ENCODE measurements around the gene NAT14. TPM values are rescaled to one million over a fixed set of nuclear protein-coding genes. Genes with fewer than 3 reads are reported as not detected.

Gene NAT14
- total RNA-seq, 2 experiments from 2014 or later: 28.3 to 29.1 TPM

- Histone ChIP-seq H3K27ac (ENCODE audit: low read depth, low read length, poor library complexity, severe bottlenecking) (no peak overlapping the region), H3K9me3 (ENCODE audit: low read length) (0 out of 2 replicates have a peak, but pooled peaks cover 5% of the 10 kb centered on the region), H3K4me3 (ENCODE audit: low read depth, low read length, poor library complexity, severe bottlenecking) (no peak overlapping the region), H3K36me3 (ENCODE audit: insufficient read depth, low read length) (no peaks in the 10 kb centered on the region), H2AFZ (ENCODE audit: low read length) (no peak overlapping the region), H4K20me1 (ENCODE audit: insufficient read depth, low read length) (no peaks in the 10 kb centered on the region), H3K9me2 (ENCODE audit: insufficient read depth, low read length) (no peaks in the 10 kb centered on the region), H3K4me1 (ENCODE audit: insufficient read depth, low read length, poor library complexity, severe bottlenecking) (no peaks in the 10 kb centered on the region), H3K79me2 (ENCODE audit: insufficient read depth, low read depth, low read length) (no peaks in the 10 kb centered on the region), H3K4me2 (ENCODE audit: low read length) (no peak overlapping the region)
- ChIA-PET CTCF (ENCODE audit: unreplicated experiment) (no interaction called here), POLR2A (no interaction called here)
- no peak for DNase-seq (ENCODE audit: low spot score)
- TF ChIP-seq CTCF (conservative IDR thresholded peaks at IDR 0.05; ENCODE audit: low read length) (no peak), EZH2phosphoT487 (IDR thresholded peaks at IDR 0.05; ENCODE audit: borderline replicate concordance, low read depth, low read length) (no peak)
- intact Hi-C loops (cut with micrococcal nuclease; ENCODE audit: unreplicated experiment): no loop called here
- no TSS peak for BruUV-seq (replicated peaks)
Observed at GRCh38 chr19:55528030-55528803, 43.2 kb downstream of the NAT14 start.

GRCh38 chr19:55529636-55530234, 44.7 kb downstream of the NAT14 start:
- H3K79me2 ChIP-seq (ENCODE audit: insufficient read depth, low read depth, low read length): no peaks in the 10 kb centered on the region

More at GRCh38 chr19:55529636-55530234, 44.7 kb downstream of the NAT14 start:
- Histone ChIP-seq H3K36me3 (ENCODE audit: insufficient read depth, low read length) (no peaks in the 10 kb centered on the region), H3K9me3 (ENCODE audit: low read length) (0 out of 2 replicates have a peak, but pooled peaks cover 5% of the 10 kb centered on the region), H4K20me1 (ENCODE audit: insufficient read depth, low read length) (no peaks in the 10 kb centered on the region), H3K9me2 (ENCODE audit: insufficient read depth, low read length) (no peaks in the 10 kb centered on the region), H3K4me1 (ENCODE audit: insufficient read depth, low read length, poor library complexity, severe bottlenecking) (no peaks in the 10 kb centered on the region), H3K4me2 (ENCODE audit: low read length) (no peak overlapping the region), H3K27ac (ENCODE audit: low read depth, low read length, poor library complexity, severe bottlenecking) (no peak overlapping the region), H2AFZ (ENCODE audit: low read length) (no peak overlapping the region), H3K4me3 (ENCODE audit: low read depth, low read length, poor library complexity, severe bottlenecking) (no peak overlapping the region)
- POLR2A ChIA-PET: no interaction called here
- no TSS peak for BruUV-seq (replicated peaks)
- DNase-seq (ENCODE audit: low spot score): no peak
- intact Hi-C loops (cut with micrococcal nuclease; ENCODE audit: unreplicated experiment): no loop called here
- TF ChIP-seq CTCF (conservative IDR thresholded peaks at IDR 0.05; ENCODE audit: low read length): no peak
- no peak for TF ChIP-seq EZH2phosphoT487 (IDR thresholded peaks at IDR 0.05; ENCODE audit: borderline replicate concordance, low read depth, low read length)
- CTCF ChIA-PET (ENCODE audit: unreplicated experiment): no interaction called here

Data from OCI-LY7 (cell line).